Neural crest cell (in vitro differentiated cells): ENCODE measurements around the gene ETV3. TPM values are rescaled to one million over a fixed set of nuclear protein-coding genes. Genes with fewer than 3 reads are reported as not detected.
A peak's percentile ranks its signal among the peaks of the same experiment; 100 is the strongest.
"Not testable (repeated sequence)": the region's sequence is repeated elsewhere in the genome, so short reads cannot be mapped to it uniquely, and the experiment has no call there.

Experiments used
- DNase-seq: peaks from one replicate; pipeline ENCODE4 v3.0.0; 2021; ENCODE audit warnings: low read depth, mixed read lengths, low spot score
- H3K27ac Mint-ChIP-seq: one replicate; pipeline ENCODE4 v1.8.0; 2021; ENCODE audit warnings: mild to moderate bottlenecking, mixed read lengths; ENCODE audit not compliant: unreplicated experiment
- H3K27me3 Mint-ChIP-seq: 2 replicates; pipeline ENCODE4 v1.8.0; 2021; ENCODE audit warnings: low read depth, mild to moderate bottlenecking, mixed read lengths
- H3K36me3 Mint-ChIP-seq: 2 replicates; pipeline ENCODE4 v1.8.0; 2021; ENCODE audit warnings: low read depth, mild to moderate bottlenecking, mixed read lengths
- H3K4me1 Mint-ChIP-seq: 2 replicates; pipeline ENCODE4 v1.8.0; 2021; ENCODE audit warnings: mixed read lengths
- H3K4me3 Mint-ChIP-seq: one replicate; pipeline ENCODE4 v1.8.0; 2021; ENCODE audit warnings: mild to moderate bottlenecking, mixed read lengths
- H3K9me3 Mint-ChIP-seq: 2 replicates; pipeline ENCODE4 v1.8.0; 2021; ENCODE audit warnings: mixed read lengths
- total RNA-seq: library from RNA; stranded (reverse); gene quantifications from 2 replicates; pipeline ENCODE4 v1.2.1, GENCODE V29; 2021
- TF ChIP-seq, protein P1 (sequence below): fragments of 200-600 bp; sonication (generic); conservative IDR thresholded peaks from 2 replicates; pipeline ENCODE4 v1.5.0; 2021; ENCODE audit warnings: antibody characterized with exemption, mild to moderate bottlenecking

Gene ETV3
- total RNA-seq, 1 donor from 2014 or later, result 29.7 TPM

GRCh38 chr1:157105298-157105987 lies 32.8 kb downstream of the ETV3 start:
- Mint-ChIP-seq H3K4me1 (peaks cover 27% of the 10 kb centered on the region), H3K27me3 (no peaks in the 10 kb centered on the region), H3K4me3 (no peak overlapping the region), H3K36me3 (no peaks in the 10 kb centered on the region), H3K27ac (peak overlapping the region; percentile 85), H3K9me3 (no peaks in the 10 kb centered on the region)
- TF ChIP-seq, protein P1, sequence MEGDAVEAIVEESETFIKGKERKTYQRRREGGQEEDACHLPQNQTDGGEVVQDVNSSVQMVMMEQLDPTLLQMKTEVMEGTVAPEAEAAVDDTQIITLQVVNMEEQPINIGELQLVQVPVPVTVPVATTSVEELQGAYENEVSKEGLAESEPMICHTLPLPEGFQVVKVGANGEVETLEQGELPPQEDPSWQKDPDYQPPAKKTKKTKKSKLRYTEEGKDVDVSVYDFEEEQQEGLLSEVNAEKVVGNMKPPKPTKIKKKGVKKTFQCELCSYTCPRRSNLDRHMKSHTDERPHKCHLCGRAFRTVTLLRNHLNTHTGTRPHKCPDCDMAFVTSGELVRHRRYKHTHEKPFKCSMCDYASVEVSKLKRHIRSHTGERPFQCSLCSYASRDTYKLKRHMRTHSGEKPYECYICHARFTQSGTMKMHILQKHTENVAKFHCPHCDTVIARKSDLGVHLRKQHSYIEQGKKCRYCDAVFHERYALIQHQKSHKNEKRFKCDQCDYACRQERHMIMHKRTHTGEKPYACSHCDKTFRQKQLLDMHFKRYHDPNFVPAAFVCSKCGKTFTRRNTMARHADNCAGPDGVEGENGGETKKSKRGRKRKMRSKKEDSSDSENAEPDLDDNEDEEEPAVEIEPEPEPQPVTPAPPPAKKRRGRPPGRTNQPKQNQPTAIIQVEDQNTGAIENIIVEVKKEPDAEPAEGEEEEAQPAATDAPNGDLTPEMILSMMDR, result no peak
- no peak for DNase-seq

DNA sequence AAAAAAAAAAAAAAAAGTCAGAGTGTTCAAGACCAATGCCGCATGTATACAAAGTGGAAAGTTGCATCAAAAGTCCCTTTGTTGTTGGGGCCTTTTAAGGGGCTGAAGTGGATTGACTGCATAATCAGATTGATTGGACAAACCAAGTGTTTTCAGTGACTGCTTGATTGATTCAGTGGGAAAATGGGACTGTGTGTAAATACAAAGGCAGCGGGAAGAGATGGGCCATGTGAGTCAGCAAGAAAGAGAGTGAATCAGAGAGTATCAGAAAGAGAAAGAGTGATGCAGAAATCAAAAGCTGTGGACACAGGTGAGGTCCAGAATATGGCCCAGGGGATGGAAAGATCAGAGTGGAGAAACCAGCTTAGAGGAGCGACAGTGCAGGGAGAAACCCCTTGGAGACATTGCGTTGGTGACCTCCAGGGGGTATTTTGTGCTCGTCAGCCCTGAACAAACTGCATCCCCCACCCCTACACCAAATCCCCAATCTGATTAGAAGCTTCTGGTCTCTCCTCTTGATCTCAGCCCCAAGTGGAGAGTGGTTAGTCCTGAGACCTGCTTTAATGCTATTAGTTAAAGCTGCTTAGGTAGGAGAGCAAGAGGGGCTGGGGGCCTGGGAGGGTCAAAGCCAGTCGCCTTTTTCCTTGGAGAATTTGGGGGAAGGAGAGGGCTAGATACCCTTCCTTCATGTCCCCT lies 33.4 kb downstream of the ETV3 start:
- Mint-ChIP-seq H3K9me3 (no peaks in the 10 kb centered on the region), H3K27ac (peak overlapping the region; percentile 94), H3K4me3 (no peak overlapping the region), H3K4me1 (peaks cover 27% of the 10 kb centered on the region), H3K27me3 (no peaks in the 10 kb centered on the region), H3K36me3 (no peaks in the 10 kb centered on the region)
- DNase-seq, result no peak
- TF ChIP-seq, protein P1, result no peak

- peaks cover 27% of the 10 kb centered on the region for H3K4me1 Mint-ChIP-seq
- H3K9me3 Mint-ChIP-seq, result no peaks in the 10 kb centered on the region
- H3K36me3 Mint-ChIP-seq, result no peaks in the 10 kb centered on the region
- TF ChIP-seq, protein P1, result no peak
- peak overlapping the region; percentile 40 for H3K27ac Mint-ChIP-seq
- H3K4me3 Mint-ChIP-seq, result no peak overlapping the region
- no peak for DNase-seq
- no peaks in the 10 kb centered on the region for H3K27me3 Mint-ChIP-seq
Observed at GRCh38 chr1:157103268-157103667, 34.9 kb downstream of the ETV3 start.

GRCh38 chr1:157101149-157101548 lies 37.0 kb downstream of the ETV3 start:
- Mint-ChIP-seq H3K27me3 (no peaks in the 10 kb centered on the region), H3K27ac (no peak overlapping the region)

GRCh38 chr1:157099633-157100009 lies 38.6 kb downstream of the ETV3 start, which contains the start of gene ETV3L:
Gene ETV3L, minus strand, starts transcription at chr1:157099808. Its CDS starts 285 bp downstream, at chr1:157099523.
- Mint-ChIP-seq H3K9me3 (no peaks in the 10 kb centered on the region), H3K4me1 (peaks cover 12% of the 10 kb centered on the region), H3K4me3 (no peak within 1 kb of the TSS), H3K27me3 (no peaks in the 10 kb centered on the region), H3K36me3 (no peaks in the 10 kb centered on the region), H3K27ac (peak within 1 kb of the TSS; percentile 52)
- DNase-seq, result no peak
- TF ChIP-seq, protein P1, result no peak

More at GRCh38 chr1:157101149-157101548, 37.0 kb downstream of the ETV3 start:
- Mint-ChIP-seq H3K4me3 (no peak overlapping the region), H3K4me1 (peaks cover 26% of the 10 kb centered on the region), H3K9me3 (no peaks in the 10 kb centered on the region), H3K36me3 (no peaks in the 10 kb centered on the region)
- no peak for DNase-seq
- TF ChIP-seq, protein P1, result no peak

GRCh38 chr1:157098987-157099632 lies 39.1 kb downstream of the ETV3 start:
- not testable (repeated sequence) for H3K27me3 Mint-ChIP-seq, H3K4me3 Mint-ChIP-seq, DNase-seq, H3K36me3 Mint-ChIP-seq, H3K27ac Mint-ChIP-seq, H3K9me3 Mint-ChIP-seq
- H3K4me1 Mint-ChIP-seq, result peaks cover 10% of the 10 kb centered on the region
